CD4-positive, alpha-beta T cell treated with Interleukin-17A for 4 hours (primary cell): ENCODE measurements around the gene LCN10.
A peak's percentile ranks its signal among the peaks of the same experiment; 100 is the strongest.

ENCODE experiments used
- DNase-seq: peaks from one replicate; pipeline ENCODE4 v3.0.0-alpha.2; 2020; ENCODE audit warnings: mixed read lengths

Gene LCN10

GRCh38 chr9:136735812-136736480 lies 6.8 kb downstream of the LCN10 start:
- DNase-seq: no peak

- DNase-seq: no peak
Observed at GRCh38 chr9:136734837-136735496, 7.8 kb downstream of the LCN10 start.

GRCh38 chr9:136733611-136734010 lies 9.1 kb downstream of the LCN10 start:
- no peak for DNase-seq

- no peak for DNase-seq
Observed at GRCh38 chr9:136732444-136733178, 10.1 kb downstream of the LCN10 start.

- DNase-seq: no peak
Observed at GRCh38 chr9:136729926-136730325, 12.8 kb downstream of the LCN10 start.

- no peak for DNase-seq
Observed at GRCh38 chr9:136729144-136729543, 13.6 kb downstream of the LCN10 start.

- DNase-seq: no peak
Observed at GRCh38 chr9:136728548-136729123, 14.1 kb downstream of the LCN10 start.

GRCh38 chr9:136728080-136728547 lies 14.6 kb downstream of the LCN10 start:
- DNase-seq: peak; percentile 95

- DNase-seq: peak; percentile 47
Observed at GRCh38 chr9:136726631-136727191, 16.0 kb downstream of the LCN10 start.

GRCh38 chr9:136726118-136726517 lies 16.6 kb downstream of the LCN10 start:
- no peak for DNase-seq

GRCh38 chr9:136725612-136726011 lies 17.1 kb downstream of the LCN10 start:
- DNase-seq: no peak

- no peak for DNase-seq
Observed at GRCh38 chr9:136724772-136725171, 18.0 kb downstream of the LCN10 start.

GRCh38 chr9:136723989-136724388 lies 18.8 kb downstream of the LCN10 start:
- no peak for DNase-seq

GRCh38 chr9:136723362-136723976 lies 19.3 kb downstream of the LCN10 start:
- DNase-seq: no peak

GRCh38 chr9:136722969-136723356 lies 19.8 kb downstream of the LCN10 start:
- no peak for DNase-seq

- no peak for DNase-seq
Observed at GRCh38 chr9:136722093-136722968, 20.4 kb downstream of the LCN10 start.

- DNase-seq: no peak
Observed at GRCh38 chr9:136721339-136722092, 21.2 kb downstream of the LCN10 start.

GRCh38 chr9:136720898-136721338 lies 21.8 kb downstream of the LCN10 start:
- no peak for DNase-seq

GRCh38 chr9:136720251-136720897 lies 22.4 kb downstream of the LCN10 start:
- no peak for DNase-seq

GRCh38 chr9:136719195-136719880 lies 23.4 kb downstream of the LCN10 start:
- peak; percentile 13 for DNase-seq
